Posterior cingulate gyrus (tissue), 11 donors: ENCODE measurements around the gene HTT.
A peak's percentile ranks its signal among the peaks of the same experiment; 100 is the strongest.

ENCODE experiments used
- DNase-seq, 10 donors: peaks; one replicate each; pipeline versions ENCODE4 v3.0.0 to v3.0.0-alpha.2; 2020 to 2021; ENCODE audit warnings: mixed read lengths in 3 of 10
- intact Hi-C: fragments of 100-400 bp; cut with DNase I; formaldehyde crosslinking; loops from one replicate; pipeline ENCODE4 v1.15.1; 2023

HTT gene

GRCh38 chr4:3241898-3242524 is 167.5 kb downstream of the HTT start:
- no peak for DNase-seq
- intact Hi-C loops: no loop called here

GRCh38 chr4:3243136-3243780 is 168.8 kb downstream of the HTT start:
- intact Hi-C loops: no loop called here
- no peak for DNase-seq

GRCh38 chr4:3244002-3244401 is 169.5 kb downstream of the HTT start:
- intact Hi-C loops: no loop called here
- no peak for DNase-seq

GRCh38 chr4:3244747-3245146 is 170.3 kb downstream of the HTT start:
- intact Hi-C loops: no loop called here
- DNase-seq: no peak

GRCh38 chr4:3245676-3246075 is 171.2 kb downstream of the HTT start:
- intact Hi-C loops: no loop called here
- no peak for DNase-seq

- DNase-seq: no peak
Observed at GRCh38 chr4:3246458-3247398, 172.2 kb downstream of the HTT start.

GRCh38 chr4:3247399-3248177 is 173.1 kb downstream of the HTT start:
- intact Hi-C loops: no loop called here

More at GRCh38 chr4:3246458-3247398, 172.2 kb downstream of the HTT start:
- intact Hi-C loops: no loop called here

GRCh38 chr4:3248178-3248480 is 173.6 kb downstream of the HTT start:
- no peak for DNase-seq
- intact Hi-C loops: no loop called here

More at GRCh38 chr4:3247399-3248177, 173.1 kb downstream of the HTT start:
- no peak for DNase-seq

GRCh38 chr4:3248811-3249661 is 174.6 kb downstream of the HTT start, which contains the start of gene MSANTD1:
MSANTD1 (plus strand) TSS chr4:3249159; CDS start chr4:3249223, 64 bp downstream.
- intact Hi-C loops: no loop called here
- peak in 2 of 10 donors; percentile 5 to 81 for DNase-seq

- DNase-seq: peak in 3 of 10 donors; percentile 3 to 69 (median 14)
- intact Hi-C loops: no loop called here
Observed at GRCh38 chr4:3249711-3250437, 175.4 kb downstream of the HTT start.

GRCh38 chr4:3250438-3250955 is 176.0 kb downstream of the HTT start:
- peak in 4 of 10 donors; percentile 4 to 81 (median 50) for DNase-seq
- intact Hi-C loops: no loop called here

- intact Hi-C loops: no loop called here
- peak in 6 of 10 donors; percentile 5 to 80 (median 44) for DNase-seq
Observed at GRCh38 chr4:3250956-3251690, 176.6 kb downstream of the HTT start.

GRCh38 chr4:3251691-3252479 is 177.4 kb downstream of the HTT start:
- peak in 5 of 10 donors; percentile 4 to 48 (median 12) for DNase-seq
- intact Hi-C loops: no loop called here

- peak in 2 of 10 donors; percentile 22 to 59 for DNase-seq
- intact Hi-C loops: no loop called here
Observed at GRCh38 chr4:3252480-3252828, 178.0 kb downstream of the HTT start.

GRCh38 chr4:3252831-3253641 is 178.6 kb downstream of the HTT start:
- peak in 6 of 10 donors; percentile 5 to 77 (median 42) for DNase-seq
- intact Hi-C loops: no loop called here

GRCh38 chr4:3253808-3254207 is 179.3 kb downstream of the HTT start:
- peak in 5 of 10 donors; percentile 5 to 80 (median 57) for DNase-seq
- intact Hi-C loops: no loop called here
